Measurements from ENCODE around the gene CDK5RAP2. TPM values are rescaled to one million over a fixed set of nuclear protein-coding genes. Genes with fewer than 3 reads are reported as not detected.

The CDK5RAP2 gene
- total and polyA plus RNA-seq, 9 of the 15 experiments (the other 6 are each of a cell fraction or from before 2014, with no cell fraction given): 19.9 to 68.8 (median 42.2) TPM

DNA sequence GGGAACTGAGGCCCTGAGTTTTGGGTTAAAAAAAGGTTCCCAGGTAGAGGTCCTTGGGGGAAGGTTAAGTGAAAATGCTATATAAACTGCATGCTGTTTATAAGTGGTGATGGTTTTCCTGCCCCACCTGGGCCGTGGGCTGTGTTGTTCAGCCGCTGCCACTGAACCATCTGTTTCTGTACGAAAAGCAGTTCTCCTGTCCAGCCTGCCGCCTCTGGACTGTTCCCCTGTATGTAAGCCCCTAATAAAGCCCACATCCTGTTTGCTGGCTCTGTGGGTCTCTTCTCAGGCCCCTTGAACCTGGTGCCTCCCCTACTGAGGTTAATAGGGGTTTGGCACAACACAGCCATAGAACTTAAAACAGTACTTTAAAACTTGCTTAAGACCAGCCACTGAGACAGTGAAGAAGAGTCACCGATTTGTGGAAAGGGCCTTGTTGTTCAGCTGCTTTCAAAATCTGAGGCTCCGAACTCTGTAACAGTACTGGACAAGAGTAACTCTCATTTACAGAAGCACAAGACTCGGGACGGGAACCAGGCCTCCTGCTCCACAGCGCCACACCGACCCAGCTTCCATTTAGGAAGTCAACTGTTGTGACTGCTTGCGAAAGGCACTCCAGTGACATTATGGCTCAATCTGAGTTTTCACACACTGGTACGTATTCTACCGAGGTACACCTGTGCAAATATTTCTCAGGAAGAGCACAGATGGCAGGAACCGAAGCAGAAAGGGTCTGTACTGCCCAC lies 192.5 kb downstream of the CDK5RAP2 start (continued):
- no peak for TF ChIP-seq MGA (IDR thresholded peaks at IDR 0.05)
- no peak for TF ChIP-seq KLF1 (tag; IDR thresholded peaks at IDR 0.05)
- TF ChIP-seq NFIC (IDR thresholded peaks at IDR 0.05): no peak

All from K562 (cell line).